HEK293T (cell line): ENCODE measurements around the gene SFSWAP.

Experiments used
- ARNT ChIP-seq: fragments of 450-650 bp; IDR thresholded peaks from 2 replicates; pipeline ENCODE4 v1.6.1; 2017; ENCODE audit warnings: mild to moderate bottlenecking
- BHLHE40 ChIP-seq: fragments of 450-650 bp; IDR thresholded peaks from 2 replicates; pipeline ENCODE4 v1.6.1; 2016; ENCODE audit warnings: mild to moderate bottlenecking, moderate library complexity, borderline replicate concordance
- ELF4 ChIP-seq: fragments of 450-650 bp; IDR thresholded peaks from 2 replicates; pipeline ENCODE4 v1.6.1; 2017; ENCODE audit warnings: antibody characterized with exemption
- FOXA1 ChIP-seq: fragments of 450-650 bp; IDR thresholded peaks from 2 replicates; pipeline ENCODE4 v1.6.1; 2016; ENCODE audit warnings: mild to moderate bottlenecking
- FOXK2 ChIP-seq: fragments of 450-650 bp; IDR thresholded peaks from 2 replicates; pipeline ENCODE4 v1.6.1; 2016; ENCODE audit warnings: mild to moderate bottlenecking
- FOXM1 ChIP-seq: fragments of 450-650 bp; IDR thresholded peaks from 2 replicates; pipeline ENCODE4 v1.6.1; 2017; ENCODE audit warnings: mild to moderate bottlenecking, borderline replicate concordance
- HDGF ChIP-seq: fragments of 450-650 bp; IDR thresholded peaks from 2 replicates; pipeline ENCODE4 v1.6.1; 2017; ENCODE audit warnings: antibody characterized with exemption, borderline replicate concordance
- NFRKB ChIP-seq: fragments of 450-650 bp; IDR thresholded peaks from 2 replicates; pipeline ENCODE4 v1.6.1; 2016; ENCODE audit warnings: mild to moderate bottlenecking, moderate library complexity
- SP1 ChIP-seq: fragments of 450-650 bp; IDR thresholded peaks from 2 replicates; pipeline ENCODE4 v1.6.1; 2017
- SUZ12 ChIP-seq: fragments of 450-650 bp; IDR thresholded peaks from 2 replicates; pipeline ENCODE4 v1.6.1; 2016; ENCODE audit warnings: mild to moderate bottlenecking
- TARDBP ChIP-seq: fragments of 450-650 bp; IDR thresholded peaks from 2 replicates; pipeline ENCODE4 v1.6.1; 2016
- ZNF384 ChIP-seq: fragments of 450-650 bp; IDR thresholded peaks from 2 replicates; pipeline ENCODE4 v1.6.1; 2016

GRCh38 chr12:131672311-131672940 is 38.5 kb upstream of the SFSWAP start:
- TF ChIP-seq SUZ12: no peak
- no peak for TF ChIP-seq HDGF
- no peak for TF ChIP-seq BHLHE40
- TF ChIP-seq FOXK2: no peak
- no peak for TF ChIP-seq SP1
- TF ChIP-seq FOXA1: no peak
- no peak for TF ChIP-seq TARDBP
- no peak for TF ChIP-seq FOXM1
- no peak for TF ChIP-seq NFRKB
- TF ChIP-seq ELF4: no peak
- TF ChIP-seq ARNT: no peak
- no peak for TF ChIP-seq ZNF384
